ENCODE measurements around the gene OR8B4.

DNA sequence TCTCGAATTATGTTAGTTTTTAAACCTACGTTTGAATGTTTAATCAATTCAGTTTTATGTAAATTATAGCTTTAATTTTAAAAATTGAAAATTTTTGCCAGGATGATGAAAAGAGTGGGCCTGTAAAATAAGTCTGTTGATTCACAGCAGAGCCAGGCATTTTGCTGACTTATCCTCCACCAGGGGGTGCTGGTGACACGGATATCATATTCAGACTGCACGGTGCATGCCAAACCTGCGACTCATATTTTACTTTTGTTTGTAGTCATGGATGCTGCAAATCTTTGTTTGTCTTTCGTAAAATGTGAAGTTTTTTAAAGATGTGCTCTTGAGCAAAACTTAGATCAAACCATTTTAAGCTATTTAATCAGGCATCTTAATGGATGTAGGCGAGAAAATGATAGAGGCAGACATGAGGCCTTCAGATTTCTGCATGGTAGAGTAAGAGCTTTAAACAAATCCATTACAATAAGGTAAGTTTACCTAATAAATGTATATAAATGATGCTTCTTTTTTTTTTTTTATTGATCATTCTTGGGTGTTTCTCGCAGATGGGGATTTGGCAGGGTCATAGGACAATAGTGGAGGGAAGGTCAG is 22.2 kb downstream of the OR8B4 start:
- TF ChIP-seq ELF4 (IDR thresholded peaks at IDR 0.05), result no peak
- TF ChIP-seq NFRKB (IDR thresholded peaks at IDR 0.05), result no peak
- no peak for TF ChIP-seq FOXK2 (IDR thresholded peaks at IDR 0.05)
- no peak for TF ChIP-seq TARDBP (IDR thresholded peaks at IDR 0.05)
